K562 (cell line): ENCODE measurements around the gene VSIG4. TPM values are rescaled to one million over a fixed set of nuclear protein-coding genes. Genes with fewer than 3 reads are reported as not detected.

Source experiments
- ATAC-seq: fragments of 200-7000 bp; cut with Tn5 transposase; 3 replicates; pipeline ENCODE4 v1.9.1; 2020; ENCODE audit warnings: moderate library complexity
- BruUV-seq: library from RNA; stranded (reverse); fragments of 400-500 nt; replicated peaks from 2 replicates; lab custom pipeline; 2021; lab: Mats Ljungman, UMichigan
- CTCF ChIA-PET: fragments of 300-600 bp; formaldehyde crosslinking; extraction: SDS; loops from one replicate; lab custom pipeline; 2021; ENCODE audit warnings: low intra/inter-chr PET ratio; lab: Yijun Ruan, JAX
- POLR2A ChIA-PET: fragments of 300-600, 350-650 bp; sonication (Branson Sonifier 250); formaldehyde crosslinking; extraction: SDS; loops from one replicate; lab custom pipeline; 2021; ENCODE audit warnings: antibody characterized with exemption, inconsistent platforms; lab: Yijun Ruan, JAX
- DNase-seq, 4 experiments: peaks; one replicate each; pipeline versions ENCODE4 v3.0.0 to v3.0.0-alpha.2; 2011 to 2018; ENCODE audit warnings: low spot score in 3 of 4, mixed read lengths in 3 of 4; ENCODE audit errors: extremely low read depth in 1 of 4
- FAIRE-seq: peaks from 2 replicates; lab custom pipeline; 2011; peaks lifted over from hg19 to GRCh38; lab: Jason Lieb, UNC
- H2AFZ ChIP-seq: 2 replicates; pipeline ENCODE4 v1.6.0; 2011; ENCODE audit warnings: low read depth, low read length, control low read depth, inconsistent platforms
- H3K27ac ChIP-seq: fragments of 200-600 bp; 3 replicates; pipeline ENCODE4 v1.8.0; 2011; ENCODE audit warnings: low read depth, mild to moderate bottlenecking, control low read depth, inconsistent platforms, low read length, moderate library complexity, mixed read lengths; ENCODE audit errors: extremely low read depth
- H3K27me3 ChIP-seq, 2 experiments: fragments of 300-600 bp in 1 of 2; 2 replicates in 1 of 2; 3 replicates in 1 of 2; pipeline versions ENCODE4 v1.6.0 to v1.8.0; 2011; ENCODE audit warnings: inconsistent platforms in 2 of 2, low read length in 2 of 2, mild to moderate bottlenecking in 1 of 2, mixed read lengths in 1 of 2, moderate library complexity in 1 of 2; ENCODE audit not compliant: control insufficient read depth in 2 of 2, insufficient read depth in 2 of 2
- H3K36me3 ChIP-seq: fragments of 300-600 bp; 3 replicates; pipeline ENCODE4 v1.8.0; 2011; ENCODE audit warnings: mild to moderate bottlenecking, low read length, inconsistent platforms; ENCODE audit not compliant: control insufficient read depth, insufficient read depth
- H3K4me1 ChIP-seq, 2 experiments: fragments of 200-600 bp in 1 of 2; replicated peaks in 1 of 2; 2 replicates in 1 of 2; 3 replicates in 1 of 2; pipeline versions ENCODE4 v1.5.1 to v1.8.0; 2011; ENCODE audit warnings: inconsistent platforms in 2 of 2, low read length in 2 of 2, mild to moderate bottlenecking in 1 of 2, mixed read lengths in 1 of 2, moderate library complexity in 1 of 2; ENCODE audit not compliant: control insufficient read depth in 2 of 2, insufficient read depth in 2 of 2
- H3K4me2 ChIP-seq: 2 replicates; pipeline ENCODE4 v1.6.1; 2011; ENCODE audit warnings: low read length, control low read depth, inconsistent platforms, mixed read lengths; ENCODE audit not compliant: insufficient read depth
- H3K4me3 ChIP-seq: fragments of 200-600 bp; sonication (generic), shearing (Covaris generic); 2 replicates; pipeline ENCODE4 v1.5.1; 2016; ENCODE audit warnings: control low read depth, inconsistent platforms
- H3K79me2 ChIP-seq: fragments of 200-600 bp; 3 replicates; pipeline ENCODE4 v1.8.0; 2011; ENCODE audit warnings: low read length, inconsistent platforms; ENCODE audit not compliant: control insufficient read depth, insufficient read depth
- H3K9ac ChIP-seq, 2 experiments: 2 replicates each; pipeline versions ENCODE4 v1.6.0 to v1.6.1; 2011; ENCODE audit warnings: low read depth in 2 of 2, low read length in 2 of 2, control low read depth in 1 of 2, inconsistent platforms in 1 of 2, mild to moderate bottlenecking in 1 of 2, mixed read lengths in 1 of 2; ENCODE audit not compliant: insufficient read depth in 1 of 2
- H3K9me1 ChIP-seq: one replicate; pipeline ENCODE4 v1.6.0; 2011; ENCODE audit warnings: inconsistent platforms, mild to moderate bottlenecking, low read length, moderate library complexity; ENCODE audit not compliant: control insufficient read depth, insufficient read depth
- H3K9me3 ChIP-seq: replicated peaks from 2 replicates; pipeline ENCODE4 v1.5.1; 2011; ENCODE audit warnings: low read depth, low read length, inconsistent platforms; ENCODE audit not compliant: control insufficient read depth, insufficient read depth
- H4K20me1 ChIP-seq: replicated peaks from 2 replicates; pipeline ENCODE4 v1.6.1; 2011; ENCODE audit warnings: low read length, inconsistent platforms, mixed read lengths; ENCODE audit not compliant: control insufficient read depth, insufficient read depth
- EGR1 ChIP-seq: fragments of 450-650 bp; conservative IDR thresholded peaks from 2 replicates; pipeline ENCODE4 v1.6.1; 2017; ENCODE audit warnings: mild to moderate bottlenecking
- HDGF ChIP-seq: fragments of 450-650 bp; IDR thresholded peaks from 2 replicates; pipeline ENCODE4 v1.6.1; 2016
- SNRNP70 ChIP-seq: fragments of 200-400 bp; formaldehyde crosslinking; optimal IDR thresholded peaks from 2 replicates; pipeline ENCODE3; 2017; ENCODE audit warnings: low read depth, low read length
- ZNF140 ChIP-seq: fragments of 250-450 bp; sonication (Bioruptor Pico); IDR thresholded peaks from 2 replicates; pipeline ENCODE4 v1.8.0; 2021; ENCODE audit warnings: moderate library complexity, mild to moderate bottlenecking, inconsistent platforms
- ZNF239 ChIP-seq: fragments of 250-450 bp; sonication (Bioruptor Pico); IDR thresholded peaks from 2 replicates; pipeline ENCODE4 v1.4.0; 2020; ENCODE audit warnings: mild to moderate bottlenecking
- ZNF551 ChIP-seq: fragments of 250-450 bp; sonication (Bioruptor Pico); IDR thresholded peaks from 2 replicates; pipeline ENCODE4 v1.5.0; 2021; ENCODE audit warnings: mild to moderate bottlenecking, moderate library complexity
- ZNF589 ChIP-seq: fragments of 200-800 bp; sonication (Bioruptor generic); IDR thresholded peaks from 2 replicates; pipeline ENCODE4 v1.6.1; 2016; ENCODE audit warnings: low read depth, missing genetic modification characterization, missing compliant biosample characterization
- WGBS: fragments of 100-300 bp; shearing (Covaris generic); methylation state at CpG from one replicate; pipeline ENCODE4 v1.1.6; 2016; ENCODE audit warnings: low coverage, mixed read lengths; ENCODE audit not compliant: insufficient coverage; ENCODE audit errors: missing lambda C conversion rate; 5-methylcytosine and 5-hydroxymethylcytosine counted together
- in situ Hi-C: fragments of 300-500 bp; cut with MboI; formaldehyde crosslinking; loops from 4 replicates; pipeline ENCODE4 v1.15.0; 2018; ENCODE audit warnings: inconsistent platforms, mixed read lengths
- intact Hi-C: fragments of 100-400 bp; cut with micrococcal nuclease; formaldehyde crosslinking; loops from 2 replicates; pipeline ENCODE4 v1.14.2; 2022
- polyA plus RNA-seq, 8 experiments: library from polyadenylated mRNA; depleted of rRNA in 4 of 8; stranded (reverse) in 5 of 8; unstranded in 3 of 8; fragments of >200 nt; fragmentation: Nextera tagmentation in 2 of 8; fragmentation: Illumina TruSeq in 1 of 8; extraction: Ambion mirVana in 2 of 8; extraction: Trizol in 1 of 8; gene quantifications; 2 replicates each; pipeline versions ENCODE4 v1.2.1 to v1.2.3, GENCODE V29; 2011 to 2014; ENCODE audit warnings: inconsistent platforms in 1 of 8, missing spikeins in 1 of 8
- total RNA-seq, 7 experiments: library from RNA; depleted of rRNA in 6 of 7; stranded (reverse); fragments of >200 nt in 6 of 7; fragmentation: Illumina TruSeq in 2 of 7; extraction: Trizol in 2 of 7; gene quantifications; 2 replicates each; pipeline versions ENCODE4 v1.2.1 to v1.2.3, GENCODE V29; 2011 to 2021; ENCODE audit warnings: low replicate concordance in 1 of 7
- TF ChIP-seq, protein P1 (sequence below): fragments of 450-650 bp; IDR thresholded peaks from 2 replicates; pipeline ENCODE4 v1.6.1; 2017; ENCODE audit warnings: antibody characterized with exemption, mild to moderate bottlenecking
- TF ChIP-seq, protein P2 (sequence below): sonication (generic); formaldehyde crosslinking; IDR thresholded peaks from 2 replicates; pipeline ENCODE4 v1.8.0; 2022; ENCODE audit warnings: missing genetic modification reagents, mild to moderate bottlenecking, moderate library complexity, borderline replicate concordance
- TF ChIP-seq, protein P3 (sequence below), 2 experiments: fragments of 250-450 bp in 1 of 2; fragments of 450-650 bp in 1 of 2; sonication (Bioruptor Pico) in 1 of 2; IDR thresholded peaks; 2 replicates each; pipeline versions ENCODE4 v1.6.1 to v1.8.0; 2016 to 2021; ENCODE audit warnings: mild to moderate bottlenecking in 2 of 2, moderate library complexity in 2 of 2, missing compliant biosample characterization in 1 of 2, missing genetic modification characterization in 1 of 2
- TF ChIP-seq, protein P4 (sequence below): sonication (generic); IDR thresholded peaks from 2 replicates; pipeline ENCODE4 v1.6.1; 2016
- TF ChIP-seq, protein P5 (sequence below): sonication (generic); formaldehyde crosslinking; IDR thresholded peaks from 2 replicates; pipeline ENCODE4 v1.8.1; 2023; ENCODE audit warnings: mild to moderate bottlenecking, missing genetic modification reagents

Gene VSIG4
- total and polyA plus RNA-seq, 9 of the 15 experiments (the other 6 are each of a cell fraction or from before 2014, with no cell fraction given), result 0.22 to 1.6 (median 0.46) TPM; not detected in 1

DNA sequence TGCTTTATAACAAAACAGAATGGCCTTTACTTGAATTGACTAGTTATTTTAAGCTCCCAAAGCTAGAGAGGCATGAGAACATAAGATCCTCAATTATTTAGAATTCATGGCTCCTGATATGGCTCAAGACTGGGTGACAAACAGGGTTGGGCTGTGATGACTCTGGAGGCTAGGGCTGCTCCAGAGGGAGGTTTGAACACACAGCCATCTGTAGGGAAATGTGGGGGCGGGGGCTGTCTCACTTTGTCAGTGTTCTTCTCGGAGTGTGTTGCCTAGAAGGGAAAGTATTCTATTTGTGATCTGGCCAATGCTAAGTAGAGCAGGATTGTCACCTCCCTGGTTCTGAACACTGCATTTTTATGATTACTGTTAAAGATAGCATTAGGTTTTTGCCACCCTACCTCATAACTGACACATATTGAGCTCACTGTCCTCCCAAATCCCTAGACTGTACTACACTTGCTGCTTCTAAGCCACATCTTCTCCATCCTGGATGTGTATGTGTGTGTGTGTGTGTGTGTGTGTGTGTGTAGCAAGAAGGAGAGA lies 45.9 kb downstream of the VSIG4 start:
- Histone ChIP-seq H3K4me2 (peak overlapping the region; percentile 30; the same call in 1 of the 2 replicates), H3K4me1 (peaks cover 2 to 84% of the 10 kb centered on the region in 2 experiments; a peak in 4 of 5 replicates), H3K27me3 (no peaks in the 10 kb centered on the region), H3K36me3 (peaks cover 4% of the 10 kb centered on the region; the same call in 1 of the 3 replicates), H3K9ac (peak overlapping the region in 1 of 2 experiments; percentile 52; a peak in 2 of 4 replicates), H3K27ac (peak overlapping the region; percentile 99), H4K20me1 (no peaks in the 10 kb centered on the region), H2AFZ (peak overlapping the region; percentile 73), H3K9me3 (no peaks in the 10 kb centered on the region; the same call in 1 of the 2 replicates), H3K79me2 (peaks cover 16% of the 10 kb centered on the region), H3K4me3 (no peak overlapping the region), H3K9me1 (no peaks in the 10 kb centered on the region)
- CTCF ChIA-PET, result no interaction called here
- intact Hi-C loops (no loop called here), in situ Hi-C loops (no loop called here)
- ATAC-seq (peak; percentile 12), DNase-seq (peak in 2 of 4 experiments; percentile 37 to 72), FAIRE-seq (peak; percentile 6)
- POLR2A ChIA-PET, result interaction anchor here (1.7 kb wide), 1 partner anchor 25 kb away, joined by 11 read pairs; no protein-coding TSS in a partner anchor
- WGBS, result 10% methylated on average over 2 of the region's 2 CpGs
- BruUV-seq, result no TSS peak
- TF ChIP-seq ZNF589 (CRISPR knock-in tag), result peak; percentile 46; the same call in 1 of the 2 replicates
- TF ChIP-seq ZNF140 (CRISPR knock-in tag), result no peak
- TF ChIP-seq EGR1, result peak; percentile 85
- TF ChIP-seq, protein P1, sequence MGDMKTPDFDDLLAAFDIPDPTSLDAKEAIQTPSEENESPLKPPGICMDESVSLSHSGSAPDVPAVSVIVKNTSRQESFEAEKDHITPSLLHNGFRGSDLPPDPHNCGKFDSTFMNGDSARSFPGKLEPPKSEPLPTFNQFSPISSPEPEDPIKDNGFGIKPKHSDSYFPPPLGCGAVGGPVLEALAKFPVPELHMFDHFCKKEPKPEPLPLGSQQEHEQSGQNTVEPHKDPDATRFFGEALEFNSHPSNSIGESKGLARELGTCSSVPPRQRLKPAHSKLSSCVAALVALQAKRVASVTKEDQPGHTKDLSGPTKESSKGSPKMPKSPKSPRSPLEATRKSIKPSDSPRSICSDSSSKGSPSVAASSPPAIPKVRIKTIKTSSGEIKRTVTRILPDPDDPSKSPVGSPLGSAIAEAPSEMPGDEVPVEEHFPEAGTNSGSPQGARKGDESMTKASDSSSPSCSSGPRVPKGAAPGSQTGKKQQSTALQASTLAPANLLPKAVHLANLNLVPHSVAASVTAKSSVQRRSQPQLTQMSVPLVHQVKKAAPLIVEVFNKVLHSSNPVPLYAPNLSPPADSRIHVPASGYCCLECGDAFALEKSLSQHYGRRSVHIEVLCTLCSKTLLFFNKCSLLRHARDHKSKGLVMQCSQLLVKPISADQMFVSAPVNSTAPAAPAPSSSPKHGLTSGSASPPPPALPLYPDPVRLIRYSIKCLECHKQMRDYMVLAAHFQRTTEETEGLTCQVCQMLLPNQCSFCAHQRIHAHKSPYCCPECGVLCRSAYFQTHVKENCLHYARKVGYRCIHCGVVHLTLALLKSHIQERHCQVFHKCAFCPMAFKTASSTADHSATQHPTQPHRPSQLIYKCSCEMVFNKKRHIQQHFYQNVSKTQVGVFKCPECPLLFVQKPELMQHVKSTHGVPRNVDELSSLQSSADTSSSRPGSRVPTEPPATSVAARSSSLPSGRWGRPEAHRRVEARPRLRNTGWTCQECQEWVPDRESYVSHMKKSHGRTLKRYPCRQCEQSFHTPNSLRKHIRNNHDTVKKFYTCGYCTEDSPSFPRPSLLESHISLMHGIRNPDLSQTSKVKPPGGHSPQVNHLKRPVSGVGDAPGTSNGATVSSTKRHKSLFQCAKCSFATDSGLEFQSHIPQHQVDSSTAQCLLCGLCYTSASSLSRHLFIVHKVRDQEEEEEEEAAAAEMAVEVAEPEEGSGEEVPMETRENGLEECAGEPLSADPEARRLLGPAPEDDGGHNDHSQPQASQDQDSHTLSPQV, result peak; percentile 80
- TF ChIP-seq ZNF551 (CRISPR knock-in tag), result no peak
- TF ChIP-seq SNRNP70, result no peak
- 0 out of 2 replicates have a peak, but pooled peaks have one; percentile 9 for TF ChIP-seq ZNF239 (CRISPR knock-in tag)
- TF ChIP-seq, protein P2, sequence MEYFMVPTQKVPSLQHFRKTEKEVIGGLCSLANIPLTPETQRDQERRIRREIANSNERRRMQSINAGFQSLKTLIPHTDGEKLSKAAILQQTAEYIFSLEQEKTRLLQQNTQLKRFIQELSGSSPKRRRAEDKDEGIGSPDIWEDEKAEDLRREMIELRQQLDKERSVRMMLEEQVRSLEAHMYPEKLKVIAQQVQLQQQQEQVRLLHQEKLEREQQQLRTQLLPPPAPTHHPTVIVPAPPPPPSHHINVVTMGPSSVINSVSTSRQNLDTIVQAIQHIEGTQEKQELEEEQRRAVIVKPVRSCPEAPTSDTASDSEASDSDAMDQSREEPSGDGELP (CRISPR knock-in tag), result no peak
- TF ChIP-seq, protein P3, sequence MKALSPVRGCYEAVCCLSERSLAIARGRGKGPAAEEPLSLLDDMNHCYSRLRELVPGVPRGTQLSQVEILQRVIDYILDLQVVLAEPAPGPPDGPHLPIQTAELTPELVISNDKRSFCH (CRISPR knock-in tag; IDR thresholded peaks at IDR 0.05), result no peak
- TF ChIP-seq, protein P3 (tag; IDR thresholded peaks at IDR 0.05), result 0 out of 2 replicates have a peak, but pooled peaks have one; percentile 32
- no peak for TF ChIP-seq HDGF
- TF ChIP-seq, protein P4, sequence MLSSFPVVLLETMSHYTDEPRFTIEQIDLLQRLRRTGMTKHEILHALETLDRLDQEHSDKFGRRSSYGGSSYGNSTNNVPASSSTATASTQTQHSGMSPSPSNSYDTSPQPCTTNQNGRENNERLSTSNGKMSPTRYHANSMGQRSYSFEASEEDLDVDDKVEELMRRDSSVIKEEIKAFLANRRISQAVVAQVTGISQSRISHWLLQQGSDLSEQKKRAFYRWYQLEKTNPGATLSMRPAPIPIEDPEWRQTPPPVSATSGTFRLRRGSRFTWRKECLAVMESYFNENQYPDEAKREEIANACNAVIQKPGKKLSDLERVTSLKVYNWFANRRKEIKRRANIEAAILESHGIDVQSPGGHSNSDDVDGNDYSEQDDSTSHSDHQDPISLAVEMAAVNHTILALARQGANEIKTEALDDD, result peak; percentile 31; the same call in 1 of the 2 replicates
- TF ChIP-seq, protein P5, sequence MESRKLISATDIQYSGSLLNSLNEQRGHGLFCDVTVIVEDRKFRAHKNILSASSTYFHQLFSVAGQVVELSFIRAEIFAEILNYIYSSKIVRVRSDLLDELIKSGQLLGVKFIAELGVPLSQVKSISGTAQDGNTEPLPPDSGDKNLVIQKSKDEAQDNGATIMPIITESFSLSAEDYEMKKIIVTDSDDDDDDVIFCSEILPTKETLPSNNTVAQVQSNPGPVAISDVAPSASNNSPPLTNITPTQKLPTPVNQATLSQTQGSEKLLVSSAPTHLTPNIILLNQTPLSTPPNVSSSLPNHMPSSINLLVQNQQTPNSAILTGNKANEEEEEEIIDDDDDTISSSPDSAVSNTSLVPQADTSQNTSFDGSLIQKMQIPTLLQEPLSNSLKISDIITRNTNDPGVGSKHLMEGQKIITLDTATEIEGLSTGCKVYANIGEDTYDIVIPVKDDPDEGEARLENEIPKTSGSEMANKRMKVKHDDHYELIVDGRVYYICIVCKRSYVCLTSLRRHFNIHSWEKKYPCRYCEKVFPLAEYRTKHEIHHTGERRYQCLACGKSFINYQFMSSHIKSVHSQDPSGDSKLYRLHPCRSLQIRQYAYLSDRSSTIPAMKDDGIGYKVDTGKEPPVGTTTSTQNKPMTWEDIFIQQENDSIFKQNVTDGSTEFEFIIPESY (CRISPR knock-in tag), result no peak
